SJSA1 (cell line): ENCODE results near the gene SPPL2B. TPM values are rescaled to one million over a fixed set of nuclear protein-coding genes. Genes with fewer than 3 reads are reported as not detected.
A peak's percentile ranks its signal among the peaks of the same experiment; 100 is the strongest.

Experiments
- DNase-seq, 2 experiments: peaks; one replicate each; pipeline ENCODE4 v3.0.0-alpha.2; 2015 to 2020; ENCODE audit warnings: low spot score in 2 of 2, low read depth in 1 of 2
- H3K27ac ChIP-seq: fragments of 250-450 bp; sonication (Bioruptor Pico); 2 replicates; pipeline ENCODE4 v1.5.1; 2020; ENCODE audit warnings: mild to moderate bottlenecking, moderate library complexity
- H3K27me3 ChIP-seq: fragments of 250-450 bp; sonication (Bioruptor Pico); replicated peaks from 2 replicates; pipeline ENCODE4 v1.5.1; 2020; ENCODE audit warnings: mild to moderate bottlenecking, moderate library complexity
- H3K36me3 ChIP-seq: fragments of 250-450 bp; sonication (Bioruptor Pico); 2 replicates; pipeline ENCODE4 v1.5.1; 2020; ENCODE audit warnings: mild to moderate bottlenecking
- H3K4me1 ChIP-seq: fragments of 250-450 bp; sonication (Bioruptor Pico); replicated peaks from 2 replicates; pipeline ENCODE4 v1.6.1; 2021; ENCODE audit warnings: mild to moderate bottlenecking
- H3K4me3 ChIP-seq: fragments of 250-450 bp; sonication (Bioruptor Pico); 2 replicates; pipeline ENCODE4 v1.5.1; 2020; ENCODE audit warnings: mild to moderate bottlenecking
- H3K9me3 ChIP-seq: fragments of 250-450 bp; sonication (Bioruptor Pico); replicated peaks from 2 replicates; pipeline ENCODE4 v1.5.1; 2020; ENCODE audit warnings: mild to moderate bottlenecking
- total RNA-seq: library from RNA; depleted of rRNA; stranded (reverse); fragments of >200 nt; shearing (Covaris generic); gene quantifications from 2 replicates; pipeline ENCODE4 v1.2.3, GENCODE V29; 2014

SPPL2B gene
- total RNA-seq, 1 experiment from 2014 or later: 32.2 TPM

- Histone ChIP-seq H3K36me3 (0 out of 2 replicates have a peak, but pooled peaks cover 10% of the 10 kb centered on the region), H3K9me3 (no peaks in the 10 kb centered on the region), H3K4me3 (no peak overlapping the region), H3K27ac (no peak overlapping the region), H3K4me1 (no peaks in the 10 kb centered on the region), H3K27me3 (no peaks in the 10 kb centered on the region; the same call in 1 of the 2 replicates)
- no peak for DNase-seq
Observed at GRCh38 chr19:2353887-2354592, 25.6 kb downstream of the SPPL2B start.

GRCh38 chr19:2354670-2355069 lies 26.2 kb downstream of the SPPL2B start:
- no peak overlapping the region for H3K27ac ChIP-seq
- H3K27me3 ChIP-seq: no peaks in the 10 kb centered on the region; the same call in 1 of the 2 replicates
- H3K9me3 ChIP-seq: no peaks in the 10 kb centered on the region
- no peak overlapping the region for H3K4me3 ChIP-seq
- no peaks in the 10 kb centered on the region for H3K4me1 ChIP-seq
- 0 out of 2 replicates have a peak, but pooled peaks cover 10% of the 10 kb centered on the region for H3K36me3 ChIP-seq
- no peak for DNase-seq

- H3K27ac ChIP-seq: no peak overlapping the region
- no peak for DNase-seq
- peaks cover 3% of the 10 kb centered on the region for H3K27me3 ChIP-seq
- no peak overlapping the region for H3K4me3 ChIP-seq
- H3K9me3 ChIP-seq: no peaks in the 10 kb centered on the region
- no peaks in the 10 kb centered on the region for H3K4me1 ChIP-seq
- H3K36me3 ChIP-seq: 0 out of 2 replicates have a peak, but pooled peaks cover 10% of the 10 kb centered on the region
Observed at GRCh38 chr19:2355168-2356035, 26.9 kb downstream of the SPPL2B start.

- DNase-seq: no peak
- no peak overlapping the region for H3K4me3 ChIP-seq
Observed at GRCh38 chr19:2356036-2356646, 27.7 kb downstream of the SPPL2B start.

GRCh38 chr19:2357279-2358206 lies 29.1 kb downstream of the SPPL2B start:
- DNase-seq: no peak
- no peaks in the 10 kb centered on the region for H3K9me3 ChIP-seq
- H3K4me3 ChIP-seq: no peak overlapping the region
- H3K27ac ChIP-seq: no peak overlapping the region
- H3K36me3 ChIP-seq: 0 out of 2 replicates have a peak, but pooled peaks cover 5% of the 10 kb centered on the region
- no peaks in the 10 kb centered on the region for H3K4me1 ChIP-seq
- H3K27me3 ChIP-seq: peaks cover 21% of the 10 kb centered on the region

More at GRCh38 chr19:2356036-2356646, 27.7 kb downstream of the SPPL2B start:
- Histone ChIP-seq H3K27me3 (peaks cover 8% of the 10 kb centered on the region), H3K9me3 (no peaks in the 10 kb centered on the region), H3K36me3 (0 out of 2 replicates have a peak, but pooled peaks cover 10% of the 10 kb centered on the region), H3K4me1 (no peaks in the 10 kb centered on the region), H3K27ac (no peak overlapping the region)

GRCh38 chr19:2358548-2359173 lies 30.2 kb downstream of the SPPL2B start:
- Histone ChIP-seq H3K36me3 (no peaks in the 10 kb centered on the region), H3K4me1 (no peaks in the 10 kb centered on the region), H3K27me3 (peaks cover 22% of the 10 kb centered on the region), H3K9me3 (no peaks in the 10 kb centered on the region), H3K4me3 (no peak overlapping the region), H3K27ac (no peak overlapping the region)
- no peak for DNase-seq

GRCh38 chr19:2359992-2360685 lies 31.7 kb downstream of the SPPL2B start, which contains the start of gene TMPRSS9:
TMPRSS9 (plus strand) TSS chr19:2360265; CDS start chr19:2389786, 29,521 bp downstream.
- Histone ChIP-seq H3K4me1 (no peaks in the 10 kb centered on the region), H3K9me3 (no peaks in the 10 kb centered on the region), H3K4me3 (no peak within 1 kb of the TSS), H3K27ac (no peak within 1 kb of the TSS), H3K36me3 (no peaks in the 10 kb centered on the region), H3K27me3 (peaks cover 22% of the 10 kb centered on the region)
- peak in 1 of 2 experiments; percentile 43 for DNase-seq

- Histone ChIP-seq H3K27me3 (peaks cover 22% of the 10 kb centered on the region), H3K36me3 (no peaks in the 10 kb centered on the region), H3K9me3 (no peaks in the 10 kb centered on the region), H3K4me1 (no peaks in the 10 kb centered on the region), H3K27ac (no peak overlapping the region), H3K4me3 (no peak overlapping the region)
- no peak for DNase-seq
Observed at GRCh38 chr19:2360833-2361232, 32.3 kb downstream of the SPPL2B start.

- H3K9me3 ChIP-seq: no peaks in the 10 kb centered on the region
- H3K36me3 ChIP-seq: no peaks in the 10 kb centered on the region
- peaks cover 22% of the 10 kb centered on the region for H3K27me3 ChIP-seq
- H3K4me1 ChIP-seq: no peaks in the 10 kb centered on the region
- no peak overlapping the region for H3K27ac ChIP-seq
- no peak overlapping the region for H3K4me3 ChIP-seq
- no peak for DNase-seq
Observed at GRCh38 chr19:2361246-2362045, 33.0 kb downstream of the SPPL2B start.

- Histone ChIP-seq H3K4me3 (no peak overlapping the region), H3K27ac (no peak overlapping the region), H3K9me3 (peaks cover 2% of the 10 kb centered on the region; the same call in 1 of the 2 replicates), H3K36me3 (no peaks in the 10 kb centered on the region), H3K27me3 (peaks cover 22% of the 10 kb centered on the region), H3K4me1 (no peaks in the 10 kb centered on the region)
- DNase-seq: no peak
Observed at GRCh38 chr19:2362046-2362969, 33.8 kb downstream of the SPPL2B start.

GRCh38 chr19:2362970-2363300 lies 34.5 kb downstream of the SPPL2B start:
- Histone ChIP-seq H3K27ac (no peak overlapping the region), H3K4me1 (no peaks in the 10 kb centered on the region), H3K9me3 (peaks cover 2% of the 10 kb centered on the region; the same call in 1 of the 2 replicates), H3K27me3 (peaks cover 22% of the 10 kb centered on the region), H3K36me3 (no peaks in the 10 kb centered on the region), H3K4me3 (no peak overlapping the region)
- no peak for DNase-seq
